SHP77 treated with DMSO at 0.1 percent for 48 hours (cell line): ENCODE data around the gene ALG13.
"Not testable (repeated sequence)": the region's sequence is repeated elsewhere in the genome, so short reads cannot be mapped to it uniquely, and the experiment has no call there.

ENCODE experiments used
- DNase-seq: peaks from one replicate; lab custom pipeline; 2025; lab: John Stamatoyannopoulos, UW

The ALG13 gene

DNA sequence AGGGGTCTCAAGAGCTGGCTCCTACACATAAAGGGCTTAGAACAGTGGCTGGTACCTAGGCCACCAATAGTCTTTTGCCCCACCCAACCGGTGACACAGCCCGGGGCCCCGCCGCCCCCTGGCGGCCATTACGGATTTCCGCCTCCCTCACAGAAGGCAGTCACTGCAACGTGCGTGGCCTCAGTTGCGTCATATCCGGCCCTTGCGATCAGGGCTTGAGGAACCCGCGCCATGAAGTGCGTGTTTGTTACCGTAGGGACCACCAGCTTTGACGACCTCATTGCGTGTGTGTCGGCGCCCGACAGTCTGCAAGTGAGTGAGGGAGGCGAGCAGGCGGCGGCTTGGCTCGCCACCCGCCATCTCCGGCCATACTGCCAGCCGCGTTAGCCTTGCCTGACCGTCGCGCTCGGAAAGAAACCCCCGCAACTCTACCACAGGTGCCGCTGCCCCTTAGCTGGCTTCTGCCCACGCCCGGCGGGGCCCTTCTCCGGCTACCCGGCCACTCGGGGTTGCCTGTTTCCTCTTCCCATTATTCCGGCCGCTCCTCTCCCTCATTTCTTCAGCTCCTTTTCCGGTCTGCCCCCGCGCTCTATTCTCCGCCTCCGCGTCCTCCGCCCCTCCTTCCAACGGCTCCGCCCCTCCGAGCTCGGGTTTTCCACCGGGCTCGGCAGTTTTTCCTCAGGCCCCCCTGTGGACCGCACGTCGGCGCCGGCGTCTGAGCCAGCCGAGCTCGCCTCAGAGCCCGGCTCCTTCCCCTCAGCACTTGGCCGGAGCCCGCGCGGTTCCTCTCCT is at the start of gene ALG13:
ALG13 (plus strand) TSS at position 183 of the 792 bp plus-strand sequence; CDS start at position 232, 49 bp downstream.
- peak; percentile 47 for DNase-seq

DNA sequence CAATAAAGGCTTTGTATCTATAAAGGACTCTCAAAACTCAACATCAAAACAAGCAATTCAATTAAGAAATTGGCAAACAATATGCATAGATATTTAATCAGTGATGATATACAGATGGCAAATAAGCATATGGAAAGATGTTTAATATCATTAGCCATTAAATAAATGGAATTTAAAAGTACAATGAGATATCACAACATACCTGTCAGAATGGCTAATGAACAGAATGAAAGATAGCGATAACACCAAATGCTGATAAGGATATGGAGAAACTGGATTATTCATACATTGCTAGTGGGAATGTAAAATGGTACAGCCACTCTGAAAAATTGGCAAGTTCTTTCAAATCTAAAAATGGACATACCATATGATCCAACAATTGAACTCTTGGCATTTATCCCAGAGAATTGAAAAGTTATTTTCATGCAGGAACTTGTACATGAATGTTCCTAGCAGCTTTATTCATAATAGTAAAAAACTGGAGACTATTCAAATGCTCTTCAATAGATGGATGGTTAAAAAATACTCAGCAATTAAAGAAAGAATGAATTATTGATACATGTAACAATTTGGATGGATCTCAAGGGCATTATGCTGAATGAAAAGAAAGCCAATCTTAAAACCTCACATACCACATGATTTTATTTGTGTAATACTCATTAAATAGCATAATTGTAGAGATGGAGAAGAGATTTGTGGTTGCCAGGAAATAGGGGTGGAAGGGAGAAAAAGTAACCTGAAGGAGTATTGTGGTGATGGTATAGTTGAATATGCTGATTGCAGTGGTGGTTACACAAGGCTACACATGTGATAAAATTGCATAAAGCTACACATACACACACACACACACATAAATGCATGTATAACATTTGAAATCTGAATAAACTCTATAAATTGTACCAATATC is 45.9 kb upstream of the ALG13 start:
- DNase-seq, result no peak

GRCh38 chrX:111641969-111642368 is 39.0 kb upstream of the ALG13 start:
- DNase-seq, result no peak

- not testable (repeated sequence) for DNase-seq
Measured at GRCh38 chrX:111645165-111645564, 35.8 kb upstream of the ALG13 start.

DNA sequence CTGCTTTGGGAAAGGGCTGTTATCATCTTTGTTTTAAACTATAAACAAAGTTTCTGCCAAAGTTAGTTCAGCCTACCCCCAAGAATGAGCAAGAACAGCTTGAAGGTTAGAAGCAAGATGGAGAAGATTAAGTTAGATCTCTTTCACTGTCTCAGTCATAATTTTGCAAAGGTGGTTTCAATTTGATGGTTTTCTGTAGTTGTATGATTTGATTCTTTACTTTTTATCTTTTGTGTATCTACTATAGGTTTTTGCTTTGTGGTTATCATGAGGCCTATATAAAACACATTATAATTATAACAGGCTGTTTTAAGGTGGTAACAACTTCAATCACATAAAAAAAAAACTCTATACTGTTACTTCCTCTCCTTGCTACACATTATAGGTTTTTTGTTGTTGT is 35.4 kb upstream of the ALG13 start:
- DNase-seq, result no peak

- no peak for DNase-seq
Measured at GRCh38 chrX:111646515-111646914, 34.5 kb upstream of the ALG13 start.

GRCh38 chrX:111648802-111649201 is 32.2 kb upstream of the ALG13 start:
- DNase-seq, result no peak

- DNase-seq, result no peak
Measured at GRCh38 chrX:111649638-111650037, 31.3 kb upstream of the ALG13 start.

DNA sequence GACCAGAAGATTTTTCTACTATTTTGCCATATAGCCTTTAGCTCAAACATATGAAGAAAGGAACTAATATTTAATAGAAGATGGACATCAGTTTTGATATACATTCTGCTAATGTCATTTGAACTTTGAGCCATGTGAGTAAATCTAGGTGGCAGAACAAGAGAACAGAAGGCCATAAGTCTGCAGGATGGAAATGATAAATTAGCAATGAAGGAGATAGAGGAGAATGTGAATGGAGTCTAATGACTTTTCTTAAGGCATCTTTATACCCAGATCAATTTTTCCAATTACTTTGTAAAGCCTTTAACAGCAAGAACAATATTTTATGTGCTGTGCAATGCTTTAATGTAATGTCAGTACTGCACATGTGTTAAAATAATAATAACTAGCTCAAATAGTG is 30.1 kb upstream of the ALG13 start:
- DNase-seq, result no peak

DNA sequence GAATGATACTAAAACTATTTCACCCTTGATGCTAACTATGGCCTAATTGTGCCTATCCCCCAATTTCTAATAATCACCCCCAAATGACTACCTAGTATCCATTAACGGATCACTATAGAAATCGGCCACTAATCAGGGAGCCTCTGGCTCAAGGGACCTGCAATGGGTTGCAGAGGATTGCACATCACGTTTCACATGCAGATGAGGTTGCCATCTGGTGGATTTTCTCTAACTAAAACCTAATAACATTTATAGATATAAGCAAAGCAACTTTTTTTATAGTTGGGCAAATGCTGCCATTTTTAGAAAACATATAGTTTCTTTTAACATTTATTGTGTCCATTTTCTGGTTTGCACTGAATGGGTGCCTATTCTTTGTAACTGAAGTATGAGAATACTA is 28.3 kb upstream of the ALG13 start:
- DNase-seq, result no peak

DNA sequence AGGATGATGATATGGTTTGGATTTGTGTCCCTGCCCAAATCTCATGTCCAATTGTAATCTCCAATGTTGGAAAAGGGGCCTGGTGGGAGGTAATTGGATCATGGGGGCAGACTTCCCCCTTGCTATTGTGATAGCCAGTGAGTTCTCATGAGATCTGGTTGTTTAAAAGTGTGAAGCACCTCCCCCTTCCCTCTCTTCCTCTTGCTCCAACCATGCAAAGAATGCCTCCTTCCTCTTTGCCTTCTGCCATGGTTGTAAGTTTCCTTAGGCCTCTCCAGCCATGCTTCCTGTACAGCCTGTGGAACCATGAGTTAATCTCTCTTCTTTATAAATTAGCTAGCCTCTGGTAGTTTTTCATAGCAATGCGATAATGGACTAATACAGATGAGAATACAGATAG is 19.7 kb upstream of the ALG13 start:
- no peak for DNase-seq

- no peak for DNase-seq
Measured at GRCh38 chrX:111662292-111662691, 18.7 kb upstream of the ALG13 start.

GRCh38 chrX:111671668-111672067 is 9.3 kb upstream of the ALG13 start:
- no peak for DNase-seq

DNA sequence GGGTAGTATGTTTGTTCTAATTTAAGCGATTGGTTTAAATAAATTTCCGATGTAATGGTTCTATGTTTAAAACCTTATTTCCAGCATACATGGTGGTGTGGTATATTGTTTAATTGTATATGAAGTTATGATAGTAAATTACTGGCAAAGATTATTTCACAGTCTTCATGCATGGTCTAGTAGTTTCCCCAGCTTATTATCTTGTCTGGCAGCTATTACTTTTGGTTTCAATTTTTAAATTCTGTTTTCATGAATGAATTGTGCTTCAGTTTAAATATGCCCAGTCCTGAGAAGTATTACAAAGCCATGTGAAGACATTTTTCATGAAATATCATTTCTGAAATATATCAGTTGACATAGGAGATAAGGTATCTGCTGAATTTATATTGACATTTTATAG is 6.3 kb downstream of the ALG13 start:
- no peak for DNase-seq

DNA sequence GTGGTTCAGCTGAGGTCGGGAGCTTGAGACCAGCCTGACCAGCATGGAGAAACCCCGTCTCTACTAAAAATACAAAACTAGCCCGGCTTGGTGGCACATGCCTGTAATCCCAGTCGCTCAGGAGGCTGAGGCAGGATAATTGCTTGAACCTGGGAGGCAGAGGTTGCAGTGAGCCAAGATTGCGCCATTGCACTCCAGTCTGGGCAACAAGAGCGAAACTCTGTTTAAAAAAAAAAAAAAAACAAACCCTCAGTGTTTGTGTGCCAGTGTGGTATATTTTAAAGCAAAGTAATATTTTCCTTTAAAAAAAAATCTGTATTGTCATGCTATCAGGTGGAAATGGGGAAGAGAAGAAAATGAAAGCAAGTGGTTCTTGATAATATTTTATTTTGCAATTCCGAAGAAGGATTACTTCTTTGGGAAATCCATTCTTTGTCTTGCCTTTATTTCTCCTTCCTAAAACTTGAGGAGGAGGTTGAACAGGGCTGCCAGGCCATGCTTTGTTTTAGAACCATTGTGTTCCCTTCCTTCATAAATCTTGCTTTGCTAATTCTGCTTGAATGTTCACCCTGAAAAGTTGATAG is 14.4 kb downstream of the ALG13 start:
- no peak for DNase-seq

DNA sequence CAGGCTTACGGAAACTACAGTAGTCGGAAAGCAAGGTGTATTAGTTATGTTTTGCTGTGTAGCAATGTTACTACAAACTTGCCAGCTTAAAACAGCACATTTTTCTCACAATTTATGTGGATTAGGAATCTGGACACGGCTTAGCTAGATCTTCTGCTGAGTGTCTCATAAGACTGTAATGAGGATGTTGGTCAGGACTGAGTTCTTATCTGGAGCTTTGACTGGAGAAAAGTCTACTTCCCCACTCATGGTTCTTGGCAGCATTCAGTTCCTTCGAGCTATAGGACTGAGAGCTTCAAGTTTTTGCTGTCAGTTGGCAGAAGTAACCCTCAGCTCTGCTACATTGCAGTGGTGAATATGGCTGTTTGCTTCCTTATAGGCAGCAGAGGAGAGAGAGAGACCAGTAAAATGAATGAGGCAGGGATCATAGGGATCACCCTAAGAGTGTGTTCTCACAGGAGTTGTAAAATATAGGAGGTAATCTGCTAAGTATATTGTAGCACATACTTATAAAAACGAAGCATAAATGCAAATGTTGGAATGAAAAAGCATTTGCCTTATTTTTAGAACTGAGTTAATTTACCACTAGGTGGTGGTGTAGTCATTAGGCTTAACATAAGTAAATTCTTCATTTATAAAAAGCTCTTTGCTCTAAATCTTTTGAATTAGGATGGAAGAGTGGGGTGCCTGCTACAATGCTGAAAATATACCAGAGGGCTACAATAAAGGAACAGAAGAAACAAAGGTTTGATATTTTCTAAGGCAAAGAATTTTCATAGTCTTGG is 38.6 kb downstream of the ALG13 start:
- no peak for DNase-seq

DNA sequence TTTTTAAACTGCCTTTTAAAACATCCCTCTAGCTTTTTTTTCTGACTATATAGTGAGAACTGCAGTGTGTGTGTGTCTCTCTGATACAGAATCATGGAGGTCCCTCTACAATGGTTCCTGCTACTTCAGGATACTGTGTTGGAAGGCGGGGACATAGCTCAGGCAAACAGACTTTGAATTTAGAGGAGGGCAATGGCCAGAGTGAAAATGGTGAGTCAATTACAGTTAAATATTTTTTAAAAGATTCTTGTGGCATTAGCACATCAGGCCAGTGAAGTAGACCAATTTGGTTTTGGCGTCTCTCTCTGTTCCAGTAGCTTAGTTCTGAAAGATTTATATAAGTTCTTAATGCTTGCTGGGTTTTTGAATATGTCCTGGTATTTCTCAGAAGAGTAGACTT is 47.1 kb downstream of the ALG13 start:
- no peak for DNase-seq

- DNase-seq, result no peak
Measured at GRCh38 chrX:111731351-111731750, 50.4 kb downstream of the ALG13 start.

GRCh38 chrX:111736571-111736970 is 55.6 kb downstream of the ALG13 start:
- no peak for DNase-seq

- no peak for DNase-seq
Measured at GRCh38 chrX:111742018-111742417, 61.0 kb downstream of the ALG13 start.

DNA sequence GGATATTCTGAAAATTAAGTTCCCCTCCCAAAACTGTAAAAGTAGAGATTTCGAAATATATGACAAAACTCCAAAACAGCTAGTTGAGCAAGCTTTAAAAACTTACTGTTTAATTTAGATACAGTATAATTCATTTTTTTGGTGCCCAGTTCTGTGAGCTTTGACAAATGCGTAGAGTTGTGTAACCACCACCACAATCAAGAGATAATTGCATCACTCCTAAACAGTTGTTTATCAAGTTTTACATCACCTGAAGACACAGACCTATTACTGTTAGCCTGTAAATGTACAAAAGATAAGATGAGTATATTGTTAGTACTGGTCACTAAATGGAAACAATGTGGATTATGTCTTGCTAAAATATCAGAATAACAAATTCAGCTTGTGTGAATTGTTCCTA is 62.3 kb downstream of the ALG13 start:
- no peak for DNase-seq

GRCh38 chrX:111756486-111756885 is 75.5 kb downstream of the ALG13 start:
- no peak for DNase-seq
